Ovary (tissue), 3 donors: ENCODE results near the gene ILF2.

Experiments
- POLR2A ChIP-seq: fragments of 450-650 bp; IDR thresholded peaks from one replicate; pipeline ENCODE4 v1.6.1; 2017; ENCODE audit warnings: antibody characterized with exemption, mild to moderate bottlenecking, moderate library complexity
- TF ChIP-seq, protein P1 (sequence below), 3 donors: fragments of 450-650 bp in 2 of 3; fragments of 200-600 bp in 1 of 3; IDR thresholded peaks; one replicate each; pipeline versions ENCODE4 v1.5.1 to v1.8.0; 2016 to 2022; ENCODE audit warnings: antibody characterized with exemption in 3 of 3, mild to moderate bottlenecking in 1 of 3
- donor health status: DM: no; HTN: no; CAD: no.

- TF ChIP-seq, protein P1, sequence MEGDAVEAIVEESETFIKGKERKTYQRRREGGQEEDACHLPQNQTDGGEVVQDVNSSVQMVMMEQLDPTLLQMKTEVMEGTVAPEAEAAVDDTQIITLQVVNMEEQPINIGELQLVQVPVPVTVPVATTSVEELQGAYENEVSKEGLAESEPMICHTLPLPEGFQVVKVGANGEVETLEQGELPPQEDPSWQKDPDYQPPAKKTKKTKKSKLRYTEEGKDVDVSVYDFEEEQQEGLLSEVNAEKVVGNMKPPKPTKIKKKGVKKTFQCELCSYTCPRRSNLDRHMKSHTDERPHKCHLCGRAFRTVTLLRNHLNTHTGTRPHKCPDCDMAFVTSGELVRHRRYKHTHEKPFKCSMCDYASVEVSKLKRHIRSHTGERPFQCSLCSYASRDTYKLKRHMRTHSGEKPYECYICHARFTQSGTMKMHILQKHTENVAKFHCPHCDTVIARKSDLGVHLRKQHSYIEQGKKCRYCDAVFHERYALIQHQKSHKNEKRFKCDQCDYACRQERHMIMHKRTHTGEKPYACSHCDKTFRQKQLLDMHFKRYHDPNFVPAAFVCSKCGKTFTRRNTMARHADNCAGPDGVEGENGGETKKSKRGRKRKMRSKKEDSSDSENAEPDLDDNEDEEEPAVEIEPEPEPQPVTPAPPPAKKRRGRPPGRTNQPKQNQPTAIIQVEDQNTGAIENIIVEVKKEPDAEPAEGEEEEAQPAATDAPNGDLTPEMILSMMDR (IDR thresholded peaks at IDR 0.05) = no peak
- peak; percentile 22 for TF ChIP-seq POLR2A
These were observed 26.6 kb upstream of the ILF2 start for GRCh38 chr1:153697191-153698019.
